Right lobe of liver (tissue), 4 donors: ENCODE data around the gene ECI1.

ENCODE experiments used
- CTCF ChIP-seq, 4 donors: fragments of 200-600 bp in 3 of 4; fragments of 450-650 bp in 1 of 4; IDR thresholded peaks; one replicate each; pipeline versions ENCODE4 v1.5.1 to v1.8.0; 2016 to 2022; ENCODE audit warnings: antibody characterized with exemption in 4 of 4, mild to moderate bottlenecking in 2 of 4
- POLR2A ChIP-seq: fragments of 450-650 bp; IDR thresholded peaks from one replicate; pipeline ENCODE4 v1.6.1; 2017; ENCODE audit warnings: antibody characterized with exemption, mild to moderate bottlenecking
- donor health status: DM: no; HTN: no; CAD: no.
- donor health status: DM: no; HTN: no; CAD: no.
- donor health status: DM: no; HTN: yes; CAD: no.

GRCh38 chr16:2194852-2195321, 56.5 kb downstream of the ECI1 start:
- TF ChIP-seq CTCF (IDR thresholded peaks at IDR 0.05): peak; percentile 53 to 67 (median 55)
- no peak for TF ChIP-seq POLR2A
